ENCODE data around the gene TUBB3. TPM values are rescaled to one million over a fixed set of nuclear protein-coding genes. Genes with fewer than 3 reads are reported as not detected.
"Not testable (repeated sequence)": the region's sequence is repeated elsewhere in the genome, so short reads cannot be mapped to it uniquely, and the experiment has no call there.

The TUBB3 gene
- total RNA-seq: 1 to 10 TPM in 3 of 4 donors, not detected in 1; 2.2 to 9.6 (median 8.0) TPM

- Histone ChIP-seq H3K9me3 (no peaks in the 10 kb centered on the region), H3K27ac (peak within 1 kb of the TSS; percentile 67 to 93 (median 84)), H3K4me3 (peak within 1 kb of the TSS; percentile 32 to 80 (median 53)), H3K36me3 (no peaks in the 10 kb centered on the region), H3K4me1 (peaks cover 52 to 80% (median 57%) of the 10 kb centered on the region in 3 donors), H3K27me3 (peaks cover 0 to 98% (median 4%) of the 10 kb centered on the region in 4 donors)
- WGBS, 2 donors: 2% methylated on average over 13 of the region's 88 CpGs; no CpG with 5 or more reads in 1 of the 2 donors
- TF ChIP-seq, protein P1, sequence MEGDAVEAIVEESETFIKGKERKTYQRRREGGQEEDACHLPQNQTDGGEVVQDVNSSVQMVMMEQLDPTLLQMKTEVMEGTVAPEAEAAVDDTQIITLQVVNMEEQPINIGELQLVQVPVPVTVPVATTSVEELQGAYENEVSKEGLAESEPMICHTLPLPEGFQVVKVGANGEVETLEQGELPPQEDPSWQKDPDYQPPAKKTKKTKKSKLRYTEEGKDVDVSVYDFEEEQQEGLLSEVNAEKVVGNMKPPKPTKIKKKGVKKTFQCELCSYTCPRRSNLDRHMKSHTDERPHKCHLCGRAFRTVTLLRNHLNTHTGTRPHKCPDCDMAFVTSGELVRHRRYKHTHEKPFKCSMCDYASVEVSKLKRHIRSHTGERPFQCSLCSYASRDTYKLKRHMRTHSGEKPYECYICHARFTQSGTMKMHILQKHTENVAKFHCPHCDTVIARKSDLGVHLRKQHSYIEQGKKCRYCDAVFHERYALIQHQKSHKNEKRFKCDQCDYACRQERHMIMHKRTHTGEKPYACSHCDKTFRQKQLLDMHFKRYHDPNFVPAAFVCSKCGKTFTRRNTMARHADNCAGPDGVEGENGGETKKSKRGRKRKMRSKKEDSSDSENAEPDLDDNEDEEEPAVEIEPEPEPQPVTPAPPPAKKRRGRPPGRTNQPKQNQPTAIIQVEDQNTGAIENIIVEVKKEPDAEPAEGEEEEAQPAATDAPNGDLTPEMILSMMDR (IDR thresholded peaks at IDR 0.05): no peak
- TF ChIP-seq POLR2A (IDR thresholded peaks at IDR 0.05): peak in 2 of 4 donors; percentile 43 to 75
- intact Hi-C loops (cut with DNase I): no loop called here
- DNase-seq: no peak
Measured at GRCh38 chr16:89922884-89923639, at the start of gene TUBB3. TUBB3 (plus strand) TSS chr16:89923342; CDS start chr16:89923402, 60 bp downstream.

DNA sequence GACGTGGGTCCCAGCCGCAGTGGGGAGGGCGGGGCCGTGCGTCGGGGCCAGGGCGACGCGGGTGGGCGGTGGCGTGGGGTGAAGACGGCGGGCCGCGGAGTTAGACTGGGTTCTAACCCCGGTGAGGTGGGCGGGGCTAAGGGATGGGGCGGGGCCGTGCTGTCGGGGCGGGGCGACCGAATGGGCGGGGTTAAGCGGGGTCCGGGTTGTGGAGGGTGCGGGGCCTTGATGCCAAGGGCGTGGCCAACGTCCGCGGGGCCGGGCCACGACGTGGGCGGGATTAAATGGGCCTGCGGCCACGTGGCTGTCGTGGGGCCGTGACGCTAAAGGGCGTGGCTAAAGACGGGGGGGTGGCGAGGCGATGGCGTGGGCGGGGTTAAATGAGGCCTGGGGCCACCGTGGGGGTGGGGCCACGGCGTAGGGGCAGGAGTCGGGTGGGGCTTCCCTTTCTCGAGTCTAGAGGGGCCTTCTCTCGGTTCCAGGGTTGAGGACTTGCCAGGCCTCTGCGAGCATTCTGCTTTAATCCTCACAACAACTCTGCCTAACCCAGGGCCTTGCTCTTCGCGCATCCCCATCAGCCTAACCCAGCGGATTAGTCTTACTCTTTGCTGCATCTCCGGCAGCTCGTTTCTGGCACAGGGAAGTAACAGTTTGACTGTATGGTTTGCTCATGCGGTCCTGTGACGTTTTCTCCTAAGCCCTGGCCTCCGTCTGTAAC, 49.0 kb upstream of the TUBB3 start:
- H3K27ac ChIP-seq: peak overlapping the region; percentile 99 to 100 (median 100)
- H3K27me3 ChIP-seq: no peaks in the 10 kb centered on the region
- no peaks in the 10 kb centered on the region for H3K9me3 ChIP-seq
- H3K4me3 ChIP-seq: peak overlapping the region; percentile 73 to 97 (median 82)
- H3K4me1 ChIP-seq: peaks cover 14 to 29% (median 16%) of the 10 kb centered on the region in 3 donors
- intact Hi-C loops (cut with DNase I): no loop called here
- DNase-seq: peak; percentile 76
- H3K36me3 ChIP-seq: peaks cover 7 to 35% (median 7%) of the 10 kb centered on the region in 3 donors
- 1 to 10% methylated on average over 12 to 30 of the region's 61 CpGs for WGBS, 2 donors
- no peak for TF ChIP-seq POLR2A (IDR thresholded peaks at IDR 0.05)
- TF ChIP-seq, protein P1 (IDR thresholded peaks at IDR 0.05): no peak

GRCh38 chr16:89879123-89879522, 44.0 kb upstream of the TUBB3 start:
- DNase-seq; H3K9me3 ChIP-seq; H3K27me3 ChIP-seq; H3K4me3 ChIP-seq; H3K27ac ChIP-seq; intact Hi-C loops (cut with DNase I): not testable (repeated sequence)
- Histone ChIP-seq H3K36me3 (peaks cover 19 to 82% (median 28%) of the 10 kb centered on the region in 3 donors), H3K4me1 (peaks cover 7 to 40% (median 8%) of the 10 kb centered on the region in 3 donors)
- 90 to 95% methylated on average over 4 to 19 of the region's 28 CpGs for WGBS, 2 donors

- 64 to 66% methylated on average over 15 to 16 of the region's 18 CpGs for WGBS, 2 donors
- intact Hi-C loops (cut with DNase I): no loop called here
- Histone ChIP-seq H3K27ac (peak overlapping the region in 1 of 4 donors; percentile 11), H3K9me3 (no peaks in the 10 kb centered on the region), H3K4me3 (no peak overlapping the region), H3K36me3 (peaks cover 27 to 92% (median 36%) of the 10 kb centered on the region in 3 donors), H3K27me3 (no peaks in the 10 kb centered on the region), H3K4me1 (peaks cover 0 to 28% (median 0%) of the 10 kb centered on the region in 3 donors)
- no peak for DNase-seq
- TF ChIP-seq, protein P1 (IDR thresholded peaks at IDR 0.05): no peak
- no peak for TF ChIP-seq POLR2A (IDR thresholded peaks at IDR 0.05)
Measured at GRCh38 chr16:89880477-89881367, 42.4 kb upstream of the TUBB3 start.

GRCh38 chr16:89881368-89881730, 41.8 kb upstream of the TUBB3 start:
- H3K9me3 ChIP-seq: no peaks in the 10 kb centered on the region
- 63 to 69% methylated on average over 6 of the region's 6 CpGs for WGBS, 2 donors
- no peak for TF ChIP-seq POLR2A (IDR thresholded peaks at IDR 0.05)
- H3K27me3 ChIP-seq: no peaks in the 10 kb centered on the region
- H3K4me3 ChIP-seq: no peak overlapping the region
- H3K36me3 ChIP-seq: peaks cover 31 to 92% (median 42%) of the 10 kb centered on the region in 3 donors
- intact Hi-C loops (cut with DNase I): no loop called here
- H3K27ac ChIP-seq: no peak overlapping the region
- H3K4me1 ChIP-seq: peaks cover 0 to 23% (median 0%) of the 10 kb centered on the region in 3 donors
- no peak for DNase-seq
